K562 (cell line): Measurements from ENCODE around the gene TSGA10. TPM values are rescaled to one million over a fixed set of nuclear protein-coding genes. Genes with fewer than 3 reads are reported as not detected.
A peak's percentile ranks its signal among the peaks of the same experiment; 100 is the strongest.

Experiments used
- BMI1 ChIP-seq: fragments of 150-350 bp; IDR thresholded peaks from 2 replicates; pipeline ENCODE4 v1.6.1; 2014; ENCODE audit warnings: low read length
- DMBX1 ChIP-seq: fragments of 250-450 bp; sonication (Bioruptor Pico); IDR thresholded peaks from 2 replicates; pipeline ENCODE4 v1.8.0; 2022; ENCODE audit warnings: inconsistent platforms, mild to moderate bottlenecking, moderate library complexity, borderline replicate concordance
- E2F5 ChIP-seq: sonication (generic); formaldehyde crosslinking; IDR thresholded peaks from 2 replicates; pipeline ENCODE4 v1.8.0; 2022; ENCODE audit warnings: mild to moderate bottlenecking, missing genetic modification reagents
- ELF1 ChIP-seq: fragments of 200-800 bp; sonication (Bioruptor generic); IDR thresholded peaks from 2 replicates; pipeline ENCODE4 v1.6.1; 2016; ENCODE audit warnings: missing genetic modification characterization, missing compliant biosample characterization
- MBD2 ChIP-seq: sonication (generic); IDR thresholded peaks from 2 replicates; pipeline ENCODE4 v1.6.1; 2016; ENCODE audit warnings: low read depth, borderline replicate concordance
- MYNN ChIP-seq, 2 experiments: sonication (generic); formaldehyde crosslinking in 1 of 2; IDR thresholded peaks; 2 replicates each; pipeline versions ENCODE4 v1.5.0 to v1.6.1; 2016 to 2020; ENCODE audit warnings: antibody characterized with exemption in 1 of 2, missing genetic modification reagents in 1 of 2
- NBN ChIP-seq: fragments of 450-650 bp; IDR thresholded peaks from 2 replicates; pipeline ENCODE4 v1.6.1; 2016; ENCODE audit warnings: low read depth, mild to moderate bottlenecking
- NFIC ChIP-seq: fragments of 450-650 bp; IDR thresholded peaks from 2 replicates; pipeline ENCODE4 v1.6.1; 2017; ENCODE audit warnings: mild to moderate bottlenecking, inconsistent platforms
- NFRKB ChIP-seq: fragments of 450-650 bp; IDR thresholded peaks from 2 replicates; pipeline ENCODE4 v1.6.1; 2016; ENCODE audit warnings: low read depth
- RAD21 ChIP-seq, 2 experiments: fragments of 250-450 bp in 1 of 2; fragments of 450-650 bp in 1 of 2; sonication (Bioruptor Pico) in 1 of 2; formaldehyde crosslinking in 1 of 2; IDR thresholded peaks in 1 of 2; conservative IDR thresholded peaks in 1 of 2; 2 replicates each; pipeline versions ENCODE4 v1.4.0 to v1.8.0; 2020 to 2022; ENCODE audit warnings: mild to moderate bottlenecking in 2 of 2, moderate library complexity in 1 of 2
- SMC3 ChIP-seq: conservative IDR thresholded peaks from 2 replicates; pipeline ENCODE4 v1.6.1; 2011; ENCODE audit warnings: low read depth, low read length, improper control_type of control experiment; ENCODE audit not compliant: insufficient read depth
- ZBTB1 ChIP-seq: sonication (generic); formaldehyde crosslinking; IDR thresholded peaks from 2 replicates; pipeline ENCODE4 v1.8.1; 2023; ENCODE audit warnings: missing genetic modification reagents, low read depth, mild to moderate bottlenecking, borderline replicate concordance
- ZBTB2 ChIP-seq: fragments of 450-650 bp; IDR thresholded peaks from 2 replicates; pipeline ENCODE4 v1.6.1; 2016; ENCODE audit warnings: antibody characterized with exemption
- polyA plus RNA-seq, 8 experiments: library from polyadenylated mRNA; depleted of rRNA in 4 of 8; stranded (reverse) in 5 of 8; unstranded in 3 of 8; fragments of >200 nt; fragmentation: Nextera tagmentation in 2 of 8; fragmentation: Illumina TruSeq in 1 of 8; extraction: Ambion mirVana in 2 of 8; extraction: Trizol in 1 of 8; gene quantifications; 2 replicates each; pipeline versions ENCODE4 v1.2.1 to v1.2.3, GENCODE V29; 2011 to 2014; ENCODE audit warnings: inconsistent platforms in 1 of 8, missing spikeins in 1 of 8
- total RNA-seq, 7 experiments: library from RNA; depleted of rRNA in 6 of 7; stranded (reverse); fragments of >200 nt in 6 of 7; fragmentation: Illumina TruSeq in 2 of 7; extraction: Trizol in 2 of 7; gene quantifications; 2 replicates each; pipeline versions ENCODE4 v1.2.1 to v1.2.3, GENCODE V29; 2011 to 2021; ENCODE audit warnings: low replicate concordance in 1 of 7
- TF ChIP-seq, protein P1 (sequence below): sonication (generic); formaldehyde crosslinking; IDR thresholded peaks from 2 replicates; pipeline ENCODE4 v1.8.1; 2023; ENCODE audit warnings: missing genetic modification reagents, mild to moderate bottlenecking, borderline replicate concordance
- TF ChIP-seq, protein P2 (sequence below): fragments of 450-650 bp; formaldehyde crosslinking; IDR thresholded peaks from 2 replicates; pipeline ENCODE4 v1.4.0; 2022; ENCODE audit warnings: missing genetic modification characterization

TSGA10 gene
- total and polyA plus RNA-seq, 9 of the 15 experiments (the other 6 are each of a cell fraction or from before 2014, with no cell fraction given): 2.1 to 11.3 (median 3.2) TPM

DNA sequence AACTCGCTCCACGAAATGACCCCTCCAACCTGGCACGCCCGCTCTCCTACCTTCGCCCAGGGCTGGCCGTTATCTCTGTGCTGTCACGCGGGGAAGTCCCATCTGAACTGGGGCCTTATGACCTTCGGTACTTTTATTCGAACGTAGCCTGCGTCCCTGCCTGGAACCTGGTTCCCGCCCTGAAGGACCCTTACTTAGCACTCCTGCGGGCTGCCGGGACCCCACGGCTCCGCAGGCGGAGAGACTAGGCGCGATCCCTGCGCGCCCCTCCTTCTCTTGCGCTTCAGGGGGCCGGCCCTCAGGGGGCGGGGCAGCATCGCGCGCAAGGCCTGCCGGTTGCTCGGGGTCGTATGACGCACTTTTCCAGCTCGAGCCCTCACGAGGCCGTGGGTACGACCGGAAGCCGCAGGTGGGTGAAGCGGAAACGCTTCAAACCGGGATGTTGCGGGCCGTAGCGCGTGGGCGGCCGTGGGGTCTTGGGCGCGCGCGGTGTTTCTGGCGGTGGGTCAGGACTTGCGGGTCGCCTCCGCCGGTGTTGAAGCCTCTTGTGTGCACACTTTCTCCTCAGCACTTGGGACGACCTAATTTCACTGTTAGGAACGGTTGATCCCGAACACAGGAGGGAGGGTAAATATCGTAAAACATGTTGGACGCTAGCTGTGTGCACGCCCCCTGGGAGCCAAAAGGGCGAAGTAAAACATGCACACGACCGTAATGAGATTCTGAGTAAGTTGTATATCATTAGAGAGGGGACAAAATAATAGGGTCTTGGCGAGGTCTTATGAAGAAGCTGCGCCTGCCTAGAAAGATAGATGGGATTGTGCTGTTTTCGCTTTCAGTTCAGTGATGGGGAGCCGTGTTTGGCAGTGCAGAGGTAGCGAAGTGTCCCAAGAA lies at the start of gene TSGA10, which contains the start of gene LIPT1 (continued):
- no peak for TF ChIP-seq E2F5 (CRISPR knock-in tag)
- TF ChIP-seq SMC3: no peak
- TF ChIP-seq NBN: peak; percentile 46; the same call in 1 of the 2 replicates
- TF ChIP-seq MYNN (IDR thresholded peaks at IDR 0.05): no peak
- no peak for TF ChIP-seq MYNN (CRISPR knock-in tag; IDR thresholded peaks at IDR 0.05)
- TF ChIP-seq, protein P1, sequence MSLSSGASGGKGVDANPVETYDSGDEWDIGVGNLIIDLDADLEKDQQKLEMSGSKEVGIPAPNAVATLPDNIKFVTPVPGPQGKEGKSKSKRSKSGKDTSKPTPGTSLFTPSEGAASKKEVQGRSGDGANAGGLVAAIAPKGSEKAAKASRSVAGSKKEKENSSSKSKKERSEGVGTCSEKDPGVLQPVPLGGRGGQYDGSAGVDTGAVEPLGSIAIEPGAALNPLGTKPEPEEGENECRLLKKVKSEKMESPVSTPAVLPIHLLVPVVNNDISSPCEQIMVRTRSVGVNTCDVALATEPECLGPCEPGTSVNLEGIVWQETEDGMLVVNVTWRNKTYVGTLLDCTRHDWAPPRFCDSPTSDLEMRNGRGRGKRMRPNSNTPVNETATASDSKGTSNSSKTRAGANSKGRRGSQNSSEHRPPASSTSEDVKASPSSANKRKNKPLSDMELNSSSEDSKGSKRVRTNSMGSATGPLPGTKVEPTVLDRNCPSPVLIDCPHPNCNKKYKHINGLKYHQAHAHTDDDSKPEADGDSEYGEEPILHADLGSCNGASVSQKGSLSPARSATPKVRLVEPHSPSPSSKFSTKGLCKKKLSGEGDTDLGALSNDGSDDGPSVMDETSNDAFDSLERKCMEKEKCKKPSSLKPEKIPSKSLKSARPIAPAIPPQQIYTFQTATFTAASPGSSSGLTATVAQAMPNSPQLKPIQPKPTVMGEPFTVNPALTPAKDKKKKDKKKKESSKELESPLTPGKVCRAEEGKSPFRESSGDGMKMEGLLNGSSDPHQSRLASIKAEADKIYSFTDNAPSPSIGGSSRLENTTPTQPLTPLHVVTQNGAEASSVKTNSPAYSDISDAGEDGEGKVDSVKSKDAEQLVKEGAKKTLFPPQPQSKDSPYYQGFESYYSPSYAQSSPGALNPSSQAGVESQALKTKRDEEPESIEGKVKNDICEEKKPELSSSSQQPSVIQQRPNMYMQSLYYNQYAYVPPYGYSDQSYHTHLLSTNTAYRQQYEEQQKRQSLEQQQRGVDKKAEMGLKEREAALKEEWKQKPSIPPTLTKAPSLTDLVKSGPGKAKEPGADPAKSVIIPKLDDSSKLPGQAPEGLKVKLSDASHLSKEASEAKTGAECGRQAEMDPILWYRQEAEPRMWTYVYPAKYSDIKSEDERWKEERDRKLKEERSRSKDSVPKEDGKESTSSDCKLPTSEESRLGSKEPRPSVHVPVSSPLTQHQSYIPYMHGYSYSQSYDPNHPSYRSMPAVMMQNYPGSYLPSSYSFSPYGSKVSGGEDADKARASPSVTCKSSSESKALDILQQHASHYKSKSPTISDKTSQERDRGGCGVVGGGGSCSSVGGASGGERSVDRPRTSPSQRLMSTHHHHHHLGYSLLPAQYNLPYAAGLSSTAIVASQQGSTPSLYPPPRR (CRISPR knock-in tag): no peak
- peak; percentile 67 for TF ChIP-seq ELF1 (tag)
- TF ChIP-seq RAD21 (CRISPR knock-in tag; conservative IDR thresholded peaks at IDR 0.05 in 1 of 2, IDR thresholded peaks at IDR 0.05 in 1 of 2): 0 out of 4 replicates have a peak, but pooled peaks of 1 of the 2 experiments have one; percentile 12
- 0 out of 2 replicates have a peak, but pooled peaks have one; percentile 15 for TF ChIP-seq DMBX1 (CRISPR knock-in tag)
- 0 out of 2 replicates have a peak, but pooled peaks have one; percentile 64 for TF ChIP-seq MBD2
- TF ChIP-seq, protein P2, sequence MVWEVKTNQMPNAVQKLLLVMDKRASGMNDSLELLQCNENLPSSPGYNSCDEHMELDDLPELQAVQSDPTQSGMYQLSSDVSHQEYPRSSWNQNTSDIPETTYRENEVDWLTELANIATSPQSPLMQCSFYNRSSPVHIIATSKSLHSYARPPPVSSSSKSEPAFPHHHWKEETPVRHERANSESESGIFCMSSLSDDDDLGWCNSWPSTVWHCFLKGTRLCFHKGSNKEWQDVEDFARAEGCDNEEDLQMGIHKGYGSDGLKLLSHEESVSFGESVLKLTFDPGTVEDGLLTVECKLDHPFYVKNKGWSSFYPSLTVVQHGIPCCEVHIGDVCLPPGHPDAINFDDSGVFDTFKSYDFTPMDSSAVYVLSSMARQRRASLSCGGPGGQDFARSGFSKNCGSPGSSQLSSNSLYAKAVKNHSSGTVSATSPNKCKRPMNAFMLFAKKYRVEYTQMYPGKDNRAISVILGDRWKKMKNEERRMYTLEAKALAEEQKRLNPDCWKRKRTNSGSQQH (CRISPR knock-in tag): no peak
- no peak for TF ChIP-seq BMI1
- TF ChIP-seq NFRKB: peak; percentile 62; the same call in 1 of the 2 replicates
- no peak; the same call in 1 of the 2 replicates for TF ChIP-seq NFIC
- no peak for TF ChIP-seq ZBTB2
- TF ChIP-seq ZBTB1: no peak; the same call in 1 of the 2 replicates
